Liver (tissue), 9 donors: Measurements from ENCODE around the gene FAM47B. TPM values are rescaled to one million over a fixed set of nuclear protein-coding genes. Genes with fewer than 3 reads are reported as not detected.

Experiments
- DNase-seq: peaks from one replicate; pipeline ENCODE4 v3.0.0-alpha.2; 2017; ENCODE audit warnings: low spot score
- H3K27ac ChIP-seq, 2 donors: one replicate each; pipeline ENCODE4 v1.7.0; 2013; ENCODE audit warnings: inconsistent platforms in 2 of 2, low read length in 2 of 2, control low read depth in 1 of 2, low read depth in 1 of 2, mild to moderate bottlenecking in 1 of 2
- H3K27me3 ChIP-seq, 4 donors: one replicate each; pipeline versions ENCODE4 v1.6.1 to v1.7.0; 2013; ENCODE audit warnings: low read length in 3 of 4, inconsistent platforms in 1 of 4, mild to moderate bottlenecking in 1 of 4, moderate library complexity in 1 of 4; ENCODE audit not compliant: control insufficient read depth in 4 of 4, insufficient read depth in 4 of 4
- H3K36me3 ChIP-seq, 4 donors: one replicate each; pipeline versions ENCODE4 v1.6.1 to v1.7.0; 2013; ENCODE audit warnings: low read length in 3 of 4, mild to moderate bottlenecking in 3 of 4, low read depth in 1 of 4, moderate library complexity in 1 of 4; ENCODE audit not compliant: control insufficient read depth in 4 of 4, insufficient read depth in 3 of 4
- H3K4me1 ChIP-seq, 4 donors: one replicate each; pipeline versions ENCODE4 v1.6.1 to v1.7.0; 2013; ENCODE audit warnings: low read length in 3 of 4, mild to moderate bottlenecking in 3 of 4, moderate library complexity in 1 of 4; ENCODE audit not compliant: control insufficient read depth in 4 of 4, insufficient read depth in 4 of 4
- H3K4me3 ChIP-seq, 3 donors: one replicate each; pipeline versions ENCODE4 v1.6.1 to v1.7.0; 2013; ENCODE audit warnings: low read length in 3 of 3, control low read depth in 1 of 3, low read depth in 1 of 3, mild to moderate bottlenecking in 1 of 3
- H3K9ac ChIP-seq, 2 donors: one replicate each; pipeline ENCODE4 v1.7.0; 2013; ENCODE audit warnings: low read length in 2 of 2, mild to moderate bottlenecking in 2 of 2, moderate library complexity in 2 of 2, control low read depth in 1 of 2, low read depth in 1 of 2
- H3K9me3 ChIP-seq, 4 donors: one replicate each; pipeline versions ENCODE4 v1.6.1 to v1.7.0; 2013; ENCODE audit warnings: low read length in 3 of 4; ENCODE audit not compliant: control insufficient read depth in 4 of 4
- CTCF ChIP-seq: fragments of 150-350 bp; IDR thresholded peaks from 2 replicates; pipeline ENCODE4 v1.5.1; 2017; ENCODE audit warnings: improper control_type of control experiment, low read depth, low read length; ENCODE audit not compliant: missing input control
- GABPA ChIP-seq, 2 donors: IDR thresholded peaks in 1 of 2; conservative IDR thresholded peaks in 1 of 2; 2 replicates each; pipeline ENCODE4 v1.6.1; 2016; ENCODE audit warnings: antibody characterized with exemption in 2 of 2, mild to moderate bottlenecking in 1 of 2, moderate library complexity in 1 of 2
- JUND ChIP-seq, 2 donors: IDR thresholded peaks; 2 replicates each; pipeline ENCODE4 v1.6.1; 2016; ENCODE audit warnings: antibody characterized with exemption in 2 of 2
- SP1 ChIP-seq: IDR thresholded peaks from 2 replicates; pipeline ENCODE4 v1.6.1; 2018; ENCODE audit warnings: antibody characterized with exemption, mild to moderate bottlenecking
- TAF1 ChIP-seq: conservative IDR thresholded peaks from 2 replicates; pipeline ENCODE4 v1.6.1; 2016; ENCODE audit warnings: antibody characterized with exemption, mild to moderate bottlenecking
- YY1 ChIP-seq: IDR thresholded peaks from 2 replicates; pipeline ENCODE4 v1.6.1; 2016; ENCODE audit warnings: antibody characterized with exemption, mild to moderate bottlenecking
- ZBTB33 ChIP-seq: IDR thresholded peaks from 2 replicates; pipeline ENCODE4 v1.6.1; 2016; ENCODE audit warnings: antibody characterized with exemption
- WGBS: extraction: QIAGEN DNeasy Blood & Tissue Kit; methylation state at CpG from one replicate; pipeline ENCODE4 v1.1.7; 2013; 5-methylcytosine and 5-hydroxymethylcytosine counted together
- polyA plus RNA-seq, 2 donors: library from polyadenylated mRNA; stranded (reverse) in 1 of 2; unstranded in 1 of 2; fragments of 200-250 nt in 1 of 2; fragments of >200 nt in 1 of 2; fragmentation: Nextera tagmentation in 1 of 2; extraction: Ambion mirVana in 1 of 2; gene quantifications; one replicate each; pipeline versions ENCODE4 v1.2.1 to v1.2.3, GENCODE V29; 2013 to 2015
- total RNA-seq, 2 donors: library from RNA; depleted of rRNA; stranded (reverse); fragments of >200 nt; gene quantifications; one replicate each; pipeline ENCODE4 v1.2.3, GENCODE V29; 2014
- donor health status: healthy.
- donor health status: healthy.
- donor health status: healthy.
- donor health status: healthy.
- donor health status: healthy.

Gene FAM47B
- total and polyA plus RNA-seq, 4 donors, result not detected

- Histone ChIP-seq H3K9me3 (peaks cover 0 to 6% (median 0%) of the 10 kb centered on the region in 4 donors), H3K9ac (no peak overlapping the region), H3K4me3 (no peak overlapping the region), H3K27ac (no peak overlapping the region), H3K27me3 (no peaks in the 10 kb centered on the region), H3K36me3 (no peaks in the 10 kb centered on the region), H3K4me1 (no peaks in the 10 kb centered on the region)
- DNase-seq, result no peak
- 54% methylated on average over 1 of the region's 1 CpG for whole genome bisulfite sequencing
- TF ChIP-seq CTCF, result no peak
- TF ChIP-seq SP1, result no peak
- TF ChIP-seq ZBTB33, result no peak
- no peak for TF ChIP-seq JUND (IDR thresholded peaks at IDR 0.05)
- TF ChIP-seq TAF1, result no peak
- no peak for TF ChIP-seq GABPA (IDR thresholded peaks at IDR 0.05 in 1 of 2, conservative IDR thresholded peaks at IDR 0.05 in 1 of 2)
- TF ChIP-seq YY1, result no peak
Observed at GRCh38 chrX:34987646-34988045, 45.0 kb downstream of the FAM47B start.
